Thyroid gland (tissue), 4 donors: ENCODE measurements around the gene FURIN. TPM values are rescaled to one million over a fixed set of nuclear protein-coding genes. Genes with fewer than 3 reads are reported as not detected.

Experiments used
- DNase-seq, 2 donors: peaks; one replicate each; pipeline ENCODE4 v3.0.0-alpha.2; 2019
- H3K27ac ChIP-seq, 3 donors: fragments of 200-600 bp; sonication (generic); 1 replicate in 2 of 3; 2 replicates in 1 of 3; pipeline ENCODE4 v1.5.1; 2016 to 2019; ENCODE audit warnings: mild to moderate bottlenecking in 1 of 3, moderate library complexity in 1 of 3
- H3K27me3 ChIP-seq: fragments of 200-600 bp; sonication (generic); one replicate; pipeline ENCODE4 v1.5.1; 2019
- H3K36me3 ChIP-seq, 2 donors: fragments of 200-600 bp; sonication (generic); one replicate each; pipeline ENCODE4 v1.5.1; 2016 to 2019
- H3K4me1 ChIP-seq, 2 donors: fragments of 200-600 bp; sonication (generic); one replicate each; pipeline ENCODE4 v1.5.1; 2017 to 2019
- H3K4me3 ChIP-seq, 3 donors: fragments of 200-600 bp; sonication (generic); replicated peaks in 1 of 3; 1 replicate in 2 of 3; 2 replicates in 1 of 3; pipeline ENCODE4 v1.5.1; 2016; ENCODE audit warnings: mild to moderate bottlenecking in 1 of 3
- H3K9me3 ChIP-seq: fragments of 200-600 bp; sonication (generic); one replicate; pipeline ENCODE4 v1.5.1; 2017
- CTCF ChIP-seq, 6 experiments: fragments of 200-600 bp in 3 of 6; fragments of 450-650 bp in 3 of 6; sonication (generic) in 3 of 6; IDR thresholded peaks; one replicate each; pipeline ENCODE4 v1.5.1; 2016 to 2019; ENCODE audit warnings: antibody characterized with exemption in 6 of 6, mild to moderate bottlenecking in 2 of 6, inconsistent platforms in 1 of 6, moderate library complexity in 1 of 6
- POLR2A ChIP-seq, 2 donors: fragments of 450-650 bp; IDR thresholded peaks; one replicate each; pipeline ENCODE4 v1.6.1; 2017; ENCODE audit warnings: antibody characterized with exemption in 2 of 2, mild to moderate bottlenecking in 2 of 2, moderate library complexity in 1 of 2
- WGBS, 2 donors: methylation state at CpG; one replicate each; pipeline ENCODE4 v1.1.5; 2017; 5-methylcytosine and 5-hydroxymethylcytosine counted together
- intact Hi-C: fragments of 100-400 bp; cut with DNase I; formaldehyde crosslinking; loops from one replicate; pipeline ENCODE4 v1.15.1; 2023
- total RNA-seq, 4 donors: library from RNA; depleted of rRNA; stranded (reverse); fragments of >200 nt; gene quantifications; one replicate each; pipeline ENCODE4 v1.2.3, GENCODE V29; 2016

FURIN gene
- total RNA-seq, 4 donors from 2014 or later = 88.6 to 128 (median 102) TPM

DNA sequence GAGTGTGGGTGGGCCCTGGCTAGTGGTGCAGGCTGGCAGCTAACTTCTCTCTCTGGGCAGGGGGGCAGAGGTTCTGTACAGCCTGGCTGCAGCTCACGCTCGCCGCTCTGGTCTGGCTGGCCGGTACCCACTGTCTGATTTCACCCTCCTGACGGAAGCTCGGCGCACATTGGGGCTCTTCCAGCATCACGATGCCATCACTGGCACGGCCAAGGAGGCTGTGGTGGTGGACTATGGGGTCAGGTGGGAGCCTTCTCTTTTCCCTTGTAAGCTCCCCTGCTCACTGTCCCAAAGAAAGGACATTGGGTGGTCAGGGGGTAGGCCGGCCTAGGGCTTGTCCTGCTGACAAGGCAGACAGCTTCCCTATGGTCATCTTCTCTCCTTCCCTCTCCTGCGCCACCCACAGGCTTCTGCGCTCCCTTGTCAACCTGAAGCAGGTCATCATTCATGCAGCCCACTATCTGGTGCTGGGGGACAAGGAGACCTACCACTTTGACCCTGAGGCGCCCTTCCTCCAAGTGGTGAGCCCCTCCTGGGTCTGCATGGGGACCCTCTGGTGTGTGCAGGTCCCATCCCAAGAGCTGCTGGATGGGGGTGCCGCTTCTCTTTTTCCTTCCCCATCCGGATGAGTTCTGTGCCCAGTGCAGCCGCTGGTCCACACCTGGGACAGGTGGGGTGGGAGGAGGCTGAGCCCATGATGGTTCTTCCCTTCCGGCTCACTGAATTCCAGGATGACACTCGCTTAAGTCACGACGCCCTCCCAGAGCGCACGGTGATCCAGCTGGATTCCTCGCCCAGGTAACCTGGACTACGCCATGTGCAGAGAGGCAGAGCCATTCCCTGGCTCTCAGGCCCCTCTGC lies 42.3 kb downstream of the FURIN start:
- no peaks in the 10 kb centered on the region for H3K9me3 ChIP-seq
- H3K27me3 ChIP-seq = no peaks in the 10 kb centered on the region
- WGBS, 2 donors = 95 to 99% methylated on average over 22 to 24 of the region's 24 CpGs
- no peak overlapping the region for H3K4me3 ChIP-seq
- no peak for DNase-seq
- H3K27ac ChIP-seq = no peak overlapping the region
- TF ChIP-seq CTCF (IDR thresholded peaks at IDR 0.05) (no peak), POLR2A (IDR thresholded peaks at IDR 0.05) (no peak)
- H3K4me1 ChIP-seq = no peaks in the 10 kb centered on the region
- peaks cover 85 to 86% of the 10 kb centered on the region in 2 donors for H3K36me3 ChIP-seq
- intact Hi-C loops = no loop called here

DNA sequence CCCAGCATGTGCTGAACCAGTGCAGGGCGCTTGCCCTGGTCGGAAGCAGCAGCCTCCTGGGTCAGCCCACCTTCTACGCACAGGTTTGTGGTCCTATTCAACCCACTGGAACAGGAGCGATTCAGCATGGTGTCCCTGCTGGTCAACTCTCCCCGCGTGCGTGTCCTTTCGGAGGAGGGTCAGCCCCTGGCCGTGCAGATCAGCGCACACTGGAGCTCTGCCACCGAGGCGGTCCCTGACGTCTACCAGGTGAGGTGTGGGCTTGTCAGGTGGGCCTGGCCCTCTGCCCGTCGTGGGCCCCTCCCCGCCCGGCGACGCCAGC lies 42.9 kb downstream of the FURIN start:
- no peak overlapping the region for H3K4me3 ChIP-seq
- intact Hi-C loops = no loop called here
- no peaks in the 10 kb centered on the region for H3K9me3 ChIP-seq
- H3K27ac ChIP-seq = no peak overlapping the region
- H3K27me3 ChIP-seq = no peaks in the 10 kb centered on the region
- no peak for TF ChIP-seq POLR2A (IDR thresholded peaks at IDR 0.05)
- TF ChIP-seq CTCF (IDR thresholded peaks at IDR 0.05) = no peak
- DNase-seq = no peak
- H3K4me1 ChIP-seq = no peaks in the 10 kb centered on the region
- H3K36me3 ChIP-seq = peaks cover 85 to 86% of the 10 kb centered on the region in 2 donors
- 85 to 99% methylated on average over 9 to 19 of the region's 19 CpGs for WGBS, 2 donors

DNA sequence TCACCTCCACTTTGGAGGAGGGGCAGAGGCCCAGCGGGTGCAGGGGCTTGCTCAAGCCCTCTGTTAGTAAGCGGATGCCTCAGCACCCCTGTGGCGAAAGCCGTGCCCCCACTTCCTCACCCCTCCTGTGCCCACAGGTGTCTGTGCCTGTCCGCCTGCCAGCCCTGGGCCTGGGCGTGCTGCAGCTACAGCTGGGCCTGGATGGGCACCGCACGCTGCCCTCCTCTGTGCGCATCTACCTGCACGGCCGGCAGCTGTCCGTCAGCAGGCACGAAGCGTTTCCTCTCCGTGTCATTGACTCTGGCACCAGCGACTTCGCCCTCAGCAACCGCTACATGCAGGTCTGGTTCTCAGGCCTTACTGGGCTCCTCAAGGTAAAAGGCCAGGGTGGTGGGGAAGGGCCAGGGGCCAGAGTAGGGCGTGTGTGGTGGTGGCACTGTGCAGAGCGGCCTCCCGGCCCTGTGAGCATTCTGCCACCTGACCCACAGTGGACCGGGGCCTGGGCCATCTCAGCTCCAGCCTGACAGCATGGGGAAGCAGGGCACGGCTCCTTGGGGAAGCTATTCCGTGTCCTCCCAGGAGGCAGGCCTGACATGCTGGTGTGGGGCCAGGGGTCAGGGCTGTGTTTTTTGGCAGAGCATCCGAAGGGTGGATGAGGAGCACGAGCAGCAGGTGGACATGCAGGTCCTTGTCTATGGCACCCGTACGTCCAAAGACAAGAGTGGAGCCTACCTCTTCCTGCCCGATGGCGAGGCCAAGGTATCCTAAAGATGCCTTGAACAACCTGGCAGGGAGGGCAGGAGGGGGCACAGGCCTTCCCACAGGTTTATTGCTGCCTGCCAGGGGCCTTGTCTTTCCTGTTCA lies 43.8 kb downstream of the FURIN start:
- no peak overlapping the region for H3K27ac ChIP-seq
- no peaks in the 10 kb centered on the region for H3K27me3 ChIP-seq
- peaks cover 85 to 86% of the 10 kb centered on the region in 2 donors for H3K36me3 ChIP-seq

GRCh38 chr15:90912770-90913075 lies 44.3 kb downstream of the FURIN start:
- 97 to 99% methylated on average over 7 of the region's 7 CpGs for WGBS, 2 donors
- Histone ChIP-seq H3K36me3 (peaks cover 85 to 86% of the 10 kb centered on the region in 2 donors), H3K9me3 (no peaks in the 10 kb centered on the region), H3K27ac (no peak overlapping the region), H3K27me3 (no peaks in the 10 kb centered on the region), H3K4me3 (no peak overlapping the region), H3K4me1 (no peaks in the 10 kb centered on the region)
- DNase-seq = no peak
- TF ChIP-seq CTCF (IDR thresholded peaks at IDR 0.05) (no peak), POLR2A (IDR thresholded peaks at IDR 0.05) (no peak)
- intact Hi-C loops = no loop called here

More for the DNA sequence above, 43.8 kb downstream of the FURIN start:
- intact Hi-C loops = no loop called here
- Histone ChIP-seq H3K9me3 (no peaks in the 10 kb centered on the region), H3K4me1 (no peaks in the 10 kb centered on the region), H3K4me3 (no peak overlapping the region)
- no peak for DNase-seq
- no peak for TF ChIP-seq CTCF (IDR thresholded peaks at IDR 0.05)
- TF ChIP-seq POLR2A (IDR thresholded peaks at IDR 0.05) = no peak
- WGBS, 2 donors = 92 to 98% methylated on average over 21 to 22 of the region's 30 CpGs
